Heart left ventricle (tissue), 13 donors: ENCODE results near the gene RUSF1.

Experiments used
- CTCF ChIP-seq, 12 donors: fragments of 200-600 bp; sonication (generic) in 4 of 12; IDR thresholded peaks; one replicate each; pipeline versions ENCODE4 v1.5.0 to v1.8.0; 2018 to 2022; ENCODE audit warnings: antibody characterized with exemption in 12 of 12, mild to moderate bottlenecking in 5 of 12
- POLR2A ChIP-seq, 2 donors: fragments of 450-650 bp; IDR thresholded peaks; one replicate each; pipeline ENCODE4 v1.6.1; 2017; ENCODE audit warnings: antibody characterized with exemption in 2 of 2, mild to moderate bottlenecking in 2 of 2, moderate library complexity in 2 of 2
- donor health status: ischemic (EF 13 %, LVEDD 7.1; RV severe dilation, severe dysfunction).
- donor health status: DM: no; HTN: yes; CAD: no.
- donor health status: DM: no; HTN: no; CAD: no.
- donor health status: ischemic (EF 25% LVEDD 6.9; RV normal size, moderate dysfunction).
- donor health status: ischemic (EF 25% LVEDD 5.7; RV mildly dilated, moderate dysfunction).
- donor health status: ischemic (EF 35%, LVEDD 5.7; RV mildly dilated, moderate dysfunction).
- donor health status: nonischemic (EF 11% LVEDD 7.7; RV severe dilation, severe dysfunction).
- donor health status: DM: yes; HTN: yes; CAD: no.
- donor health status: PGD.
- donor health status: ischemic (EF 29% LVEDD 5.4; RV normal size, mild dysfunction).
- donor health status: nonischemic (EF 23%, LVEDD 6.1; RV moderate dilation, normal function).

GRCh38 chr16:31521368-31521767 lies 13.2 kb upstream of the RUSF1 start:
- TF ChIP-seq CTCF (IDR thresholded peaks at IDR 0.05) (no peak), POLR2A (IDR thresholded peaks at IDR 0.05) (no peak)
